Renal cortex interstitium (tissue), 11 donors: ENCODE results near the gene IQCF5. TPM values are rescaled to one million over a fixed set of nuclear protein-coding genes. Genes with fewer than 3 reads are reported as not detected.
"Not testable (repeated sequence)": the region's sequence is repeated elsewhere in the genome, so short reads cannot be mapped to it uniquely, and the experiment has no call there.

Experiments
- DNase-seq, 11 donors: peaks; one replicate each; pipeline ENCODE4 v3.0.0-alpha.2; 2013; ENCODE audit warnings: low read depth in 9 of 11, low spot score in 4 of 11; ENCODE audit errors: extremely low read depth in 1 of 11
- polyA plus RNA-seq, 3 donors: library from polyadenylated mRNA; unstranded; fragments of 120-200 nt; gene quantifications; one replicate each; pipeline ENCODE4 v1.2.1, GENCODE V29; 2013; ENCODE audit not compliant: insufficient read length in 3 of 3

Gene IQCF5
- polyA plus RNA-seq, 3 donors: not detected

GRCh38 chr3:51873876-51874275, 1.5 kb downstream of the IQCF5 start:
- DNase-seq: no peak

GRCh38 chr3:51873253-51873766, 2.1 kb downstream of the IQCF5 start:
- no peak for DNase-seq

GRCh38 chr3:51869304-51869703, 6.1 kb downstream of the IQCF5 start:
- no peak for DNase-seq

- DNase-seq: not testable (repeated sequence)
Measured at GRCh38 chr3:51868896-51869295, 6.5 kb downstream of the IQCF5 start.

- DNase-seq: no peak
Measured at GRCh38 chr3:51862886-51863285, 12.5 kb downstream of the IQCF5 start.

GRCh38 chr3:51860703-51861665, 14.4 kb downstream of the IQCF5 start, which contains the start of gene IQCF2:
Gene IQCF2, plus strand, starts transcription at chr3:51861615. Its CDS starts 52 bp downstream, at chr3:51861667.
- no peak for DNase-seq

- DNase-seq: not testable (repeated sequence)
Measured at GRCh38 chr3:51855411-51855810, 20.0 kb downstream of the IQCF5 start.

- no peak for DNase-seq
Measured at GRCh38 chr3:51845129-51845528, 30.3 kb downstream of the IQCF5 start.

GRCh38 chr3:51836606-51837005, 38.8 kb downstream of the IQCF5 start:
- no peak for DNase-seq

- DNase-seq: no peak
Measured at GRCh38 chr3:51830836-51831385, 44.5 kb downstream of the IQCF5 start.

GRCh38 chr3:51830345-51830744, 45.1 kb downstream of the IQCF5 start:
- no peak for DNase-seq

- DNase-seq: no peak
Measured at GRCh38 chr3:51828297-51828696, 47.1 kb downstream of the IQCF5 start.

Other genes starting within 250 kb of the IQCF5 start
- gene TEX264, start 204.3 kb downstream of the IQCF5 start, polyA plus RNA-seq: 10 to 100 TPM; 57.0 to 68.8 (median 66.4) TPM
- gene GRM2, start 168.5 kb downstream of the IQCF5 start, polyA plus RNA-seq: under 1 TPM; 0.42 to 0.73 (median 0.44) TPM
- not detected for gene IQCF6, start 96.4 kb downstream of the IQCF5 start, polyA plus RNA-seq
- gene IQCF2, start 14.0 kb downstream of the IQCF5 start, polyA plus RNA-seq: not detected
- not detected for gene IQCF1, start 27.8 kb upstream of the IQCF5 start, polyA plus RNA-seq
- gene RRP9, start 66.3 kb upstream of the IQCF5 start, polyA plus RNA-seq: 10 to 100 TPM; 18.0 to 22.6 (median 20.3) TPM
- 10 to 100 TPM; 15.8 to 18.4 (median 16.8) TPM for gene PARP3, start 66.8 kb upstream of the IQCF5 start, polyA plus RNA-seq
- under 1 TPM; 0.40 to 0.83 (median 0.53) TPM for gene GPR62, start 79.8 kb upstream of the IQCF5 start, polyA plus RNA-seq
- gene PCBP4, start 91.9 kb upstream of the IQCF5 start, polyA plus RNA-seq: 10 to 100 TPM; 56.0 to 77.4 (median 75.5) TPM
- gene ABHD14B, start 98.4 kb upstream of the IQCF5 start, polyA plus RNA-seq: 10 to 100 TPM; 64.8 to 87.7 (median 83.3) TPM
- gene ABHD14A, start 99.5 kb upstream of the IQCF5 start, polyA plus RNA-seq: 10 to 100 TPM; 17.7 to 30.2 (median 28.7) TPM
- gene ACY1, start 107.9 kb upstream of the IQCF5 start, polyA plus RNA-seq: 100 to 1,000 TPM in 2 of 3 donors, 10 to 100 TPM in 1; 89.3 to 120 (median 118) TPM
- gene RPL29, start 120.3 kb upstream of the IQCF5 start, polyA plus RNA-seq: 1,000 to 10,000 TPM; 1,559 to 1,800 (median 1,682) TPM
- 10 to 100 TPM; 14.8 to 19.0 (median 16.2) TPM for gene DUSP7, start 181.0 kb upstream of the IQCF5 start, polyA plus RNA-seq